GM18870 (cell line): Measurements from ENCODE around the gene CCDC116.
"Not testable (repeated sequence)": the region's sequence is repeated elsewhere in the genome, so short reads cannot be mapped to it uniquely, and the experiment has no call there.

Experiments
- ATAC-seq: cut with Tn5 transposase; IDR thresholded peaks from one replicate; pipeline ENCODE4 v1.9.1; 2021; ENCODE audit warnings: moderate library complexity; ENCODE audit not compliant: unreplicated experiment

Gene CCDC116

GRCh38 chr22:21632237-21632895 is at the start of gene CCDC116:
Gene CCDC116, plus strand, starts transcription at chr22:21632760. Its CDS starts 422 bp downstream, at chr22:21633182.
- ATAC-seq: no peak

- no peak for ATAC-seq
These were observed 49.5 kb upstream of the CCDC116 start for GRCh38 chr22:21582801-21583740.

DNA sequence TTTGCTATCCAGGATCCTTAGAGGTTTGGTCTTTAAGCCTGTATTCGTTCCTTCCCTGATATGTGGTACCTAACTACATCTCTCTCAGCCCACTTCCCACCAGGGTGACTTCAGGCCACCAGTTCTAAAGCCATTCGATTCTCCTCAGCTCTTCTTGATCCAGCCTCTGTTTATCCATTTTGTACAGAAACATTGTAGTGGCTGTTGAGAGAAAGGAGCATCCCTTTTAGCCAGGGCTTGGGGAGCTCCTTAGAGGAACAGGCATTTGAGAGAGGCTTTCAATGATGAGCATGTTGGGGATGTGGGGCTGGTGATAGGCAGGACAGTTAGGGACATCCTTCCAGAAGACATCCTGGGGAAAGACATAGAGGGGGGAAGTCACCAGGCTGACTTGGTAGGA is 47.2 kb upstream of the CCDC116 start:
- ATAC-seq: no peak

DNA sequence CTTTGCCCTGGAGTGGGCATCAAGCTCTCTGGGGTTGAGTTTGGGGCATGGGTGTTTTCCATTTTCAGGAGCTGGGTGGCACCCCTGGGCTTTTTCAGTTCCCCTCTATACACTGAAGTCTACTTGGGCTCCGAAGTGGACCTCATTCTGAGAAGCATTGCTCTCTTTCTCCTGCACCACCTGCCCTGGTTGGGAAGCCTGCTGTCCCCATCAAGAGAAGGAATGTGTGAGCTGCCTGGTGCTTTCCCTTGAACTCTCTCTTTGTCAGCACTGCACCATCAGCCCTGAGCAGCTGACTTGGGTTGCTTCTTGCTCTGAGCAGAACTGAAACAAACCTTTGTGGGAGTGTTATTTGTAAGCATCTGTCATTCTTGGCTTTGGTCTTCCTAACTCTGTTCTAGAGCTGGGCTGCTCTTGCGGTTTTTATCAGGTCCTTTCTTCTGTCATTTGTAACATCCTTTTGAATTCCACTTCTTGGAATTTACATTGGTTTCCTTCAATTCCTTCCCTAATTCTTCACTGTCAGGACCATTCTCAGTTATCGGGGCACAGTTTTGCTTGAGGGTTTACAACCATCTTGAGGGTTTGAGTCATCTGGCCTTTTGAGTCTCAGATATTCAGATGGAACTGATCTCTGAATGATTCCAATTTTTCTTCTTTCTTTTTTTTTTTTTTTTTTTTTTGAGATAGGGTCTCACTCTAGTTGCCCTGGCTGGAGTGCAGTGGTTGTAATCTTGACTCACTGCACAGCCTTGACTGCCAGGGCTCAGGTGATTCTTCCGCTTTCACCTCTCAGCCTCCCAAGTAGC is 44.6 kb upstream of the CCDC116 start:
- peak; percentile 84 for ATAC-seq

- ATAC-seq: no peak
These were observed 43.2 kb upstream of the CCDC116 start for GRCh38 chr22:21589396-21589795.

DNA sequence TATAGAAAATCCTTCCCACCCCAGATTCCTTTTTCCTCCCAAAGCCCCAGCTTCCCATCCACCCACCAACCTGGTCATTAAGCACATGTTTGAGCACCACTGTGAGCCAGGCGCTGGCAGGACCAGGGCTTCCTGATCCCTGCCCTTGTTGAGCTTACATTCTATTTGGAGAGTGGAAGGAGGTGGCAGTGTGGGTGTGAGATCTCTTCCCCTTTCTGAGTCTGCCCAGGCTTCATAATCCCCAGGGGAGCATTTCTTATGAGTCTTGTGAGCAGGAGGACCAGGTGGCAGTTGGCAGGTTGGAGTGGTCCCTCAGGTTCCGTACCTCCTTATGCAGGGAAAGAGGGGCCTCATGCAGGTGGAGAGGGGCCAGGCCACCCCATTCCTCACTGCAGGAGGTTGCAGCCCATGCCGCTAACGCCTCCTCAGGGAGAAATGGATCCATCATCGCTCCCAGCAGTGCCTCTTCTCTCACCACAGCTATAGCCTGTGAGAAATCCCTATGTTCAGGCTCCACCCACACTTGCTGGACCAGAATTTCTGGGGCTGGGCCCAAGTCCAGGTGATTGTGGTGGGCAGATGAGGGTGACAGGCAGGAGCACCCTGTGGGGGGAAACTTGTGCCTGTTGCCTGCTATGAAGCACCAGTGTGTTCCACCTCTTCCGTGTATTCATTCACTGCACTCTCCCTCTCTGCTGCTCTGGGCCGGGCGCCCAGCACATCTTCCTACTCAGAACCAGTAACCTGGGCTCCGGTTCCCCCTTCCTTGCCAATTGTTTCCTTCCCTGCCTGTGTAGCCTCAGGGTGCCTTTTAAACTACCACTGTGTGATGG is 41.5 kb upstream of the CCDC116 start:
- no peak for ATAC-seq

DNA sequence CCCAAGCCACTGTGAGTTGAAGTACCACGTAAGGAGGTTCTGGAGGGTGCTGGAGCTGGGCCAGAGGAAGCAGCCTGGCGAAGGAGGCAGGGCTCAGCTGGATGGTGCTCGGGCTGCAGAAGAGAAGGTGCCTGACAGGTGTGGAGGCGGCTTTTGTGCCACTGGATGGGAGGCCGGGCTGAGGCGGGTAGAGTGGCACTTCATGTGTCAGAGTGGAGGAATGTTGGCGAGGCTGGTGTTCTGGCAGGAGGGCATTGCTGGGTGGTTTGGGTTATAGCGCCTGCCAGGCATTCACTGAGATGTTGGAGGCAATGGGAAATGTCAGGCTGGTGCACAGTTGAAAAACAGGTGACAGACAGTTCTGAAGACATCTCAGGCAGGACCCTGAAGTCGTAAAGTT is 40.9 kb upstream of the CCDC116 start:
- no peak for ATAC-seq

DNA sequence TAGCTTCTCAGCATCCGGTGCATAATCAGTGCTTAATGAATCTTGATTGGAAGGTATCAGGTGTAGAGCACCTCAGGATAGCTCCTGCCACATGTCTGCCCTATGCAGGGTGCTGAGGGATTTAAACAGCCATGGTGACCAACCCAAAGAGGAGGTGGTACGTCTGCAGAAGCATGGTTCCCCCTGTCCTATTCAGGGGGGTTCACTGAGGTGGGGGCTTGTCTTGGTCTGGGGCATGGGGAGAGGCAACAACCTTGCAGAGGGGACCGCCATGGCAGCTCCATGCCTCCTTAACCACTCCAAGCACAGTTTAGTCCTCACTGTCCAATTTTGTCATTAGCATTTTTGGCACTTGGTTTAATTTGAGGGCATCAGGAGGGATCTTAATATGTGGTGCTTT is 40.1 kb upstream of the CCDC116 start:
- no peak for ATAC-seq

DNA sequence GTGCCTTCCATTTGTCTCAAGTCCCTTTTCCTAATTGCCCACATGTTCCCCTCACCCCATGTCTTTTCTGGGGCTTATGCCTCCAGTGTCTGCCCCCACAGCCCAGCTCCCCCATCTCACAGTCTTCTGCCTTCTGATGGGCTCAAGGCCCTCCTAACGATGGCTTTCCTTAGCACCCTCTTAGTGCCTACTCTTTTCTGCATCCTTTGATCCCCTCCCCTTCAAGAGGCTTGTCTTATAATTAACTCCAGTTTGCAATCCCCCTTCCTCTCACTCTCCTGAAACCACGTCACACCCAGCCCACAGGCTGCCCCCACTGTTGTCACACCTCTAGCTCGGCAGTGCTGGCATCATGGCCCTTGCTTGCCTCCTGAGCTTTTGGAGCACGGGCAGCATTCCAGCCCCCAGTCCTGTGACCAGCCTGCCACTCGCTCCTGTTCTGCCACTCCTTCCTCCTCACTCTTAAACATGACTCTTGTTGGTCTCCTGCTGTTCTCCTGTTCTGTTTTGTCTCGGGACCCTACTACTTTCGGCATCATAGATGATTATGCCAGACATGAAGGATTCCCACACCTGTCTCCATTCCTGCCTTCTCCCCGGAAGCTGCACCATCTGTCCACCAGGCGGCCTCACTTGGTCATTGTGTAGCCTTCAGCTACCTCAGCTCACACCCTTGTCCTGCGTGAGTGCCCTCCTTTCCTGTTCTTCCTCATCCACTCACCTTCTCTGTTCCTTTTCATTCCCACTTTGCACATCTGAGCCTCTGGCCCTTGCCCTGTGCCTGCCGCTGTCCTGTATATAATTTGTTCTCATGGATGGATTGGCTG is 38.9 kb upstream of the CCDC116 start:
- ATAC-seq: no peak

DNA sequence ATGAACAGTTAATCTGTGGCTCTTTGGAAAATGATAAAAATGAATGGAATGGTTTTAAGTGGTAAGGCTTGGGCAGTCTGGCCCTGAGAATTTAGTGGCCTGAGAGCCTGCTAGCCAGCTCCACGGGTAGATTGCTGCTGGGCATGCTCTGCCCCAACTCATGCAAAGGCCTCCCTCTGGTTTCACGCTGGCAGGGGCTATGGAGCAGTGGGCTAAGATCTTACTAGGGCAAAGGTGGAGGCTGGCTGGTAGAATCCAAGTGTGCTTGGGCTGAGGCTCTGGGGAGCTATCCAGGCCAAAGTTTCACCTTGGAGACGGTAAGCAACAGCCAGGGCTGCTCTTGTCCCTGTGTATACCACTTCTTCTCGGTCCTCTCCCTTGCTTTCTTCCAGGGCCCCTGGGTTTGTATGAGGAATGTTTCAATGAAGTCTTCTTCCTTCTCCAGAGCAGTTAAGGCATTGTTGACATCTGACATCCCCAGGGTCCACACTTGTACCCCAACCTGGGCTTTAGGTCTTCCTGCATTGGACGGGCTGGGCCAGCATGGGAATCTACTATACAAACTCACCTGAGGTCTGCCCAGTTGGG is 37.6 kb upstream of the CCDC116 start:
- ATAC-seq: no peak

GRCh38 chr22:21596356-21597135 is 36.0 kb upstream of the CCDC116 start:
- ATAC-seq: not testable (repeated sequence)

GRCh38 chr22:21598302-21598701 is 34.3 kb upstream of the CCDC116 start:
- no peak for ATAC-seq

DNA sequence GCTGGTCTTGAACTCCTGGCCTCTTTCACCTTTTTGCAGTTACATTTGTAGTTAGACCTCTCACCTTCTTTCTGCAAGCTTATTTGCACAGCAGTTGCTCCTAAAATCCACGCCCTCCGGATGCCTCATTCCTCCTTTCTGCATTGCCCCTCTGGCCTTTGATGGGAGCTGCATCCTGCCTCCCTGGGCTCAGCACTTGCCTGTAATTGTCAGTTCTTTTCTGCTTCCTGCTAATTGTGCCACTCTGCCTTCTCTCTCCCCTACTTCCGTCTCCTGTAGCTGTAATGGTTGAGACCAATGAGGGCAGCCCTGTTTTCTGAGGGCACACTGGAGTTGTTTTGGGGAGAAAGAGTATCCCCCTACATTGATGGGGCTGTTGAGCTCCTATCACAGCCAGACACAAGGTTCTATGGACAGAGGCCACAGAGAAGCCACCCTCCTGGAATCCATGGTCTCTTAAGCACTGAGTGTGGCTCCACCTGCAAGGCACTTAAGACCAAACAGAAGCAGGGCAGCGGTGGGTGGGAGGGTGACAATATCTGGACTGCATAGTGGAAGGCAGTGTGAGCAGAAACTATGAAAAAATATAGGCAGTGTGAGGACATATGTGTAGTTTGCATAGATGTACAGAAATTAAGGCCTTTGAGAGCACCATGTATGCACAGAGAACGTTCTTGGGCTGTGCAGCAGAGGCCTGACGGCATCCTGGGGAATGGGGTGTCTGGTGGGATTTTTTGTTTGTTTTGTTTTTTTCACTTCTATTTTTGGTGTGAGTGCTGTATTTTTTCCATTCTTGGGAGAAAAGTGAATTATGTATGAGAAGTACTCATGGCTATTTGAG is 33.3 kb upstream of the CCDC116 start:
- no peak for ATAC-seq

GRCh38 chr22:21602579-21602978 is 30.0 kb upstream of the CCDC116 start:
- ATAC-seq: no peak

DNA sequence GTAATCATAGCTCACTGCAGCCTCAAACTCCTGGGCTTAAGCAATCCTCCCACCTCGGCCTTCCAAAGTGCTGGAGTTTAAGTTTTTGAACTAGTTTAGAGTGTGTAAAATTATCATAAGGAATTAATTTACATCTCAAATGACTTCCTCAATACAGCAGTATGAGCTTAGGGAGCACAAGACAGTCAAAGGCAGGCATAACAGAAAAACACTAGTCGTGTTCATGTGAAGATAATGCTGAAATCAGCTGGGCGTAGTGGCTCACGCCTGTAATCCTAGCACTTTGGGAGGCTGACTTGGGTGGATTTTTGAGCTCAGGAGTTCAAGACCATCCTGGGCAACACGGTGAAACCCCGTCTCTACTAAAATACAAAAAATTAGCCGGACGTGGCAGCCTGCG is 28.6 kb upstream of the CCDC116 start:
- ATAC-seq: no peak

GRCh38 chr22:21605887-21606564 is 26.5 kb upstream of the CCDC116 start:
- no peak for ATAC-seq

DNA sequence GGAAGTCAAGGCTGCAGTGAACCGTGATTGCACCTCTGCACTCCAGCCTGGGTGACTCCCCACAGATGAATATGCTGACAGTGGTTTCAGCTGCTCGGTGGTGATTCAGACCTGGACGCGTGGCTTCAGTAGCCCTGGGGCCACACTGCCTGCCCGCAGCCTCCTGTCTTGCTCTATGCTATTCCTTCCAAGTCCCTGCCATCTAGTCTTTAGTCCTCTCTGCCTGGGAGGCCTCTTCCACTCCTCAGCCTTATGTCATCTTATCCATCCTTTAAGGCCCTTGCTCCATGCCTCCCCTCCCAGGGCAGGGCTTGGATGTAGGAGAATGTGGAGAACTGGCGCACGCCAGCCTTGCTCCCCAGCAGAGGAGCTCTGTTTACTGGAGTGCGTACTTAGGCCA is 25.8 kb upstream of the CCDC116 start:
- ATAC-seq: no peak
